GM12864 (cell line): ENCODE data around the gene ITGB3BP.
"Not testable (repeated sequence)": the region's sequence is repeated elsewhere in the genome, so short reads cannot be mapped to it uniquely, and the experiment has no call there.

ENCODE experiments used
- DNase-seq: peaks from one replicate; pipeline ENCODE4 v3.0.0-alpha.2; 2011; ENCODE audit warnings: low read depth
- H3K4me3 ChIP-seq: 2 replicates; pipeline ENCODE4 v1.5.1; 2011; ENCODE audit warnings: mild to moderate bottlenecking, low read depth, low read length, control low read depth
- CTCF ChIP-seq: IDR thresholded peaks from 2 replicates; pipeline ENCODE4 v1.5.1; 2011; ENCODE audit warnings: low read depth, mild to moderate bottlenecking, moderate library complexity, low read length, control low read depth, inconsistent platforms; ENCODE audit errors: missing control alignments

ITGB3BP gene

GRCh38 chr1:63428815-63429214 lies 94.2 kb downstream of the ITGB3BP start:
- no peak overlapping the region for H3K4me3 ChIP-seq
- DNase-seq: no peak
- no peak for TF ChIP-seq CTCF

GRCh38 chr1:63423649-63424048 lies 99.4 kb downstream of the ITGB3BP start:
- no peak overlapping the region for H3K4me3 ChIP-seq
- TF ChIP-seq CTCF: no peak
- no peak for DNase-seq

- not testable (repeated sequence) for H3K4me3 ChIP-seq, DNase-seq
These were observed 102.3 kb downstream of the ITGB3BP start for GRCh38 chr1:63420746-63421145.

- no peak for TF ChIP-seq CTCF
- DNase-seq: no peak
- H3K4me3 ChIP-seq: no peak overlapping the region
These were observed 104.9 kb downstream of the ITGB3BP start for GRCh38 chr1:63418101-63418500.

GRCh38 chr1:63414691-63415365 lies 108.2 kb downstream of the ITGB3BP start:
- no peak for DNase-seq
- TF ChIP-seq CTCF: no peak
- H3K4me3 ChIP-seq: no peak overlapping the region

GRCh38 chr1:63413394-63413793 lies 109.6 kb downstream of the ITGB3BP start:
- TF ChIP-seq CTCF: no peak
- H3K4me3 ChIP-seq: no peak overlapping the region
- DNase-seq: no peak

GRCh38 chr1:63411066-63411465 lies 112.0 kb downstream of the ITGB3BP start:
- H3K4me3 ChIP-seq: no peak overlapping the region

More at GRCh38 chr1:63411066-63411465, 112.0 kb downstream of the ITGB3BP start:
- no peak for TF ChIP-seq CTCF
- no peak for DNase-seq
